Neural progenitor cell (in vitro differentiated cells): ENCODE results near the gene LRRC47. TPM values are rescaled to one million over a fixed set of nuclear protein-coding genes. Genes with fewer than 3 reads are reported as not detected.

Experiments
- DNase-seq: peaks from one replicate; pipeline ENCODE4 v3.0.0-alpha.2; 2016; ENCODE audit warnings: low spot score
- H2AFZ ChIP-seq: fragments of 200-600 bp; sonication (generic); replicated peaks from 2 replicates; pipeline ENCODE4 v1.6.1; 2016; ENCODE audit warnings: antibody characterized with exemption
- H3F3A ChIP-seq: fragments of 200-600 bp; sonication (generic); 2 replicates; pipeline ENCODE4 v1.6.1; 2016; ENCODE audit warnings: antibody characterized with exemption, low read depth
- H3K27ac ChIP-seq: fragments of 200-600 bp; sonication (generic); 2 replicates; pipeline ENCODE4 v1.5.1; 2016; ENCODE audit warnings: mild to moderate bottlenecking
- H3K27me3 ChIP-seq: fragments of 200-600 bp; sonication (generic); 2 replicates; pipeline ENCODE4 v1.6.1; 2016; ENCODE audit warnings: mild to moderate bottlenecking, moderate library complexity
- H3K36me3 ChIP-seq: fragments of 200-600 bp; sonication (generic); 2 replicates; pipeline ENCODE4 v1.5.1; 2016
- H3K4me1 ChIP-seq: fragments of 200-600 bp; sonication (generic); 2 replicates; pipeline ENCODE4 v1.6.1; 2016; ENCODE audit warnings: mixed run types
- H3K4me2 ChIP-seq: fragments of 200-600 bp; sonication (generic); 2 replicates; pipeline ENCODE4 v1.6.1; 2016
- H3K4me3 ChIP-seq: fragments of 200-600 bp; sonication (generic); 2 replicates; pipeline ENCODE4 v1.5.1; 2016
- H3K79me2 ChIP-seq: fragments of 200-600 bp; sonication (generic); 2 replicates; pipeline ENCODE4 v1.6.1; 2016; ENCODE audit warnings: low read depth
- H3K9ac ChIP-seq: fragments of 200-600 bp; sonication (generic); 2 replicates; pipeline ENCODE4 v1.6.1; 2016
- H3K9me3 ChIP-seq: fragments of 200-600 bp; sonication (generic); 2 replicates; pipeline ENCODE4 v1.5.1; 2016; ENCODE audit warnings: low read depth
- H4K20me1 ChIP-seq: fragments of 200-600 bp; sonication (generic); 2 replicates; pipeline ENCODE4 v1.6.1; 2016; ENCODE audit warnings: low read depth
- H3K27ac Mint-ChIP-seq: 3 replicates; pipeline ENCODE4 v1.8.0; 2021; ENCODE audit warnings: mixed read lengths
- H3K27me3 Mint-ChIP-seq: 2 replicates; pipeline ENCODE4 v1.8.0; 2022; ENCODE audit warnings: low read depth, mild to moderate bottlenecking, inconsistent platforms, moderate library complexity, mixed read lengths; ENCODE audit not compliant: insufficient read depth
- H3K36me3 Mint-ChIP-seq: 3 replicates; pipeline ENCODE4 v1.8.0; 2021; ENCODE audit warnings: mixed read lengths
- H3K4me1 Mint-ChIP-seq: 3 replicates; pipeline ENCODE4 v1.8.0; 2021; ENCODE audit warnings: mixed read lengths
- H3K4me3 Mint-ChIP-seq: 3 replicates; pipeline ENCODE4 v1.8.0; 2021; ENCODE audit warnings: mild to moderate bottlenecking, moderate library complexity, mixed read lengths
- H3K9me3 Mint-ChIP-seq: 3 replicates; pipeline ENCODE4 v1.8.0; 2020; ENCODE audit warnings: mixed read lengths
- CTCF ChIP-seq: fragments of 200-600 bp; sonication (generic); IDR thresholded peaks from 2 replicates; pipeline ENCODE4 v1.5.1; 2017; ENCODE audit warnings: antibody characterized with exemption, mild to moderate bottlenecking
- EZH2 ChIP-seq: fragments of 200-600 bp; sonication (generic); IDR thresholded peaks from 2 replicates; pipeline ENCODE4 v1.6.1; 2017; ENCODE audit warnings: antibody characterized with exemption, mild to moderate bottlenecking, moderate library complexity
- EZH2phosphoT487 ChIP-seq: fragments of 200-600 bp; sonication (generic); IDR thresholded peaks from 2 replicates; pipeline ENCODE4 v1.6.1; 2017; ENCODE audit warnings: antibody characterized with exemption
- total RNA-seq: library from RNA; depleted of rRNA; stranded (reverse); fragments of >200 nt; gene quantifications from 2 replicates; pipeline ENCODE4 v1.2.3, GENCODE V29; 2015; ENCODE audit warnings: low replicate concordance

Gene LRRC47
- total RNA-seq, 1 donor from 2014 or later: 51.0 TPM

- Histone ChIP-seq H3K36me3 (no peaks in the 10 kb centered on the region), H3K9me3 (no peaks in the 10 kb centered on the region), H4K20me1 (no peaks in the 10 kb centered on the region), H3K9ac (no peak overlapping the region), H3F3A (no peaks in the 10 kb centered on the region), H3K27me3 (peaks cover 22% of the 10 kb centered on the region), H3K4me3 (no peak overlapping the region), H3K79me2 (no peaks in the 10 kb centered on the region), H2AFZ (no peak overlapping the region), H3K27ac (no peak overlapping the region), H3K4me2 (no peak overlapping the region), H3K4me1 (no peaks in the 10 kb centered on the region)
- H3K4me1 Mint-ChIP-seq: no peaks in the 10 kb centered on the region
- peaks cover 11% of the 10 kb centered on the region for H3K9me3 Mint-ChIP-seq
- DNase-seq: no peak
- no peak overlapping the region for H3K27ac Mint-ChIP-seq
- H3K36me3 Mint-ChIP-seq: no peaks in the 10 kb centered on the region
- no peak overlapping the region for H3K4me3 Mint-ChIP-seq
- H3K27me3 Mint-ChIP-seq: peaks cover 9% of the 10 kb centered on the region
- TF ChIP-seq CTCF (no peak), EZH2 (no peak), EZH2phosphoT487 (no peak)
These were observed 37.1 kb downstream of the LRRC47 start for GRCh38 chr1:3759164-3759563.

- no peak for TF ChIP-seq EZH2phosphoT487
- no peak for TF ChIP-seq EZH2
- no peak for TF ChIP-seq CTCF
- H3F3A ChIP-seq: no peaks in the 10 kb centered on the region
These were observed 39.9 kb downstream of the LRRC47 start for GRCh38 chr1:3756394-3756793.

GRCh38 chr1:3753656-3754454 lies 42.4 kb downstream of the LRRC47 start:
- H3K4me3 ChIP-seq: no peak overlapping the region
- no peak overlapping the region for H3K27ac ChIP-seq
- Mint-ChIP-seq H3K27ac (no peak overlapping the region), H3K36me3 (no peaks in the 10 kb centered on the region), H3K9me3 (no peaks in the 10 kb centered on the region), H3K4me1 (no peaks in the 10 kb centered on the region), H3K4me3 (no peak overlapping the region), H3K27me3 (peaks cover 5% of the 10 kb centered on the region)
- H3K79me2 ChIP-seq: no peaks in the 10 kb centered on the region
- H4K20me1 ChIP-seq: no peaks in the 10 kb centered on the region
- no peak for DNase-seq
- no peak overlapping the region for H3K4me2 ChIP-seq
- TF ChIP-seq EZH2phosphoT487 (no peak), EZH2 (no peak), CTCF (no peak)
- no peak overlapping the region for H3K9ac ChIP-seq
- no peaks in the 10 kb centered on the region for H3K36me3 ChIP-seq
- no peak overlapping the region for H2AFZ ChIP-seq
- no peaks in the 10 kb centered on the region for H3F3A ChIP-seq
- H3K9me3 ChIP-seq: no peaks in the 10 kb centered on the region
- no peaks in the 10 kb centered on the region for H3K4me1 ChIP-seq
- peaks cover 34% of the 10 kb centered on the region for H3K27me3 ChIP-seq

More at GRCh38 chr1:3756394-3756793, 39.9 kb downstream of the LRRC47 start:
- H3K4me3 Mint-ChIP-seq: no peak overlapping the region
- no peaks in the 10 kb centered on the region for H3K36me3 ChIP-seq
- H3K9ac ChIP-seq: no peak overlapping the region
- DNase-seq: no peak
- H3K9me3 ChIP-seq: no peaks in the 10 kb centered on the region
- H3K4me3 ChIP-seq: no peak overlapping the region
- H3K27me3 Mint-ChIP-seq: peaks cover 10% of the 10 kb centered on the region
- H3K27ac Mint-ChIP-seq: no peak overlapping the region
- no peak overlapping the region for H3K4me2 ChIP-seq
- H3K79me2 ChIP-seq: no peaks in the 10 kb centered on the region
- H2AFZ ChIP-seq: no peak overlapping the region
- peaks cover 11% of the 10 kb centered on the region for H3K9me3 Mint-ChIP-seq
- no peaks in the 10 kb centered on the region for H3K4me1 ChIP-seq
- H3K27me3 ChIP-seq: peaks cover 27% of the 10 kb centered on the region
- H3K36me3 Mint-ChIP-seq: no peaks in the 10 kb centered on the region
- H4K20me1 ChIP-seq: no peaks in the 10 kb centered on the region
- no peak overlapping the region for H3K27ac ChIP-seq
- H3K4me1 Mint-ChIP-seq: no peaks in the 10 kb centered on the region
